HG03521 (cell line): ENCODE data around the gene OR4D10.

Experiments used
- ATAC-seq: cut with Tn5 transposase; IDR thresholded peaks from one replicate; pipeline ENCODE4 v1.9.1; 2021; ENCODE audit warnings: mild to moderate bottlenecking, moderate library complexity; ENCODE audit not compliant: unreplicated experiment

OR4D10 gene

GRCh38 chr11:59523541-59523940 is 50.4 kb downstream of the OR4D10 start:
- no peak for ATAC-seq

- no peak for ATAC-seq
These were observed 55.6 kb downstream of the OR4D10 start for GRCh38 chr11:59528711-59529110.
